ENCODE measurements around the gene ENG. TPM values are rescaled to one million over a fixed set of nuclear protein-coding genes. Genes with fewer than 3 reads are reported as not detected.
A peak's percentile ranks its signal among the peaks of the same experiment; 100 is the strongest.
"Not testable (repeated sequence)": the region's sequence is repeated elsewhere in the genome, so short reads cannot be mapped to it uniquely, and the experiment has no call there.

The ENG gene
- total RNA-seq, 2 experiments from 2014 or later = 17.2 to 17.3 TPM

DNA sequence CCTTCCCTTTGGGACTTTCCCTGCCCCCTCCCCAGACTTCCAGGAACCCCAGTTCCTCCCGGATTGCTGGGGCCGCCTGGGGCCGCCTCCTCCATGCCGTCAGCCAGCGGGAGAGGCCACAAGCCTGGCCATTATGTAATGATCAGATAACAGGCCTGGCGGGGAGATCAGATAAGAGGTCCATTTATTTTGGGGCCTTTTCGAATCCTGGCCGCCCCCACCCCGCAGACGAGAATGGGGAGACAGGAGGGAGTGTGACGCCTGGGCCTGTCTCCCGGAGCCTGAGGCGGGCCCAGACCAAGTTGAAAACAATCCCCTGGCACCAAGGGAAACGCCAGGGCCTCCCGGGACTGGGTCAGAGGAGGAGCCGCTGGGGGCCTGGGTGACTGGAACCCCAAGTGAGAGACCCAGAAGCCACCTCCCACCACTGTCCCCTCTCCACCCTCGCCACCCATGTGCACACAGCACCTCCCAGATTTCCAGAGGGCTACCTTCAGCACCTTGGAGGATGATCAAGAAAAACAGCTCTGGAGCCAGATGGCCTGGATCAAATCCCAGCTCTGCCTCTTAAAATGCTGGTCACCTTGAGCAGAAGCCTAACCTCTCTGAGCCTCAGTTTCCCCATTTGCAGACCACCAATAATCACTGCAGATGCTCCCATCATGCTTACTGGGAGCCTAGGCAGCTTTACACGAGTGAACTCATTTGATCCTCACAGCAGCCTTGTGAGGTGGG is 7.8 kb downstream of the ENG start:
- no peaks in the 10 kb centered on the region for H3K27me3 Mint-ChIP-seq
- no peak overlapping the region for H3K4me3 Mint-ChIP-seq
- H3K4me1 Mint-ChIP-seq = peaks cover 5% of the 10 kb centered on the region
- peaks cover 25% of the 10 kb centered on the region for H3K9me3 Mint-ChIP-seq
- H3K36me3 Mint-ChIP-seq (ENCODE audit: low read depth) = peaks cover 28% of the 10 kb centered on the region
- DNase-seq = no peak
- no peak overlapping the region for H3K27ac Mint-ChIP-seq
- ChIA-PET CTCF (interaction anchor here (0.9 to 1.6 kb wide), 4 partner anchors 8 to 23 kb away, joined by 3 to 5 read pairs (median 3); no protein-coding TSS in a partner anchor), POLR2A (no interaction called here)

DNA sequence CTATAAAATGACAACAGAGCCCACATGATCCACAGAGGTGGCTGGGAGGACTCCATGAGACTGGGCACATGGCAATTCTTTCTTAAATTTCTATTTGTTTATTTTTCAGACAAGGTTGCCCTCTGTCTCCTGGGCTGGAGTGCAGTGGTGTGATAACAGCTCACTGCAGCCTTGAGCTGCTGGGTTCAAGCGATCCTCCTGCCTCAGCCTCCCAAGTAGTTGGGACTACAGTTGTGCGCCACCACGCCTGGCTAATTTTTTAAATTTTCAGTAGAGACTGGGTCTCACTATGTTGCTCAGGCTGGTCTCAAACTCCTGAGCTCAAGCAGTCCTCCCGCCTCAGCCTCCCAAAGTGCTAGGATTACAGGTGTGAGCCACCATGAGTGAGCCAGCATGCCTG is 8.8 kb downstream of the ENG start:
- ChIA-PET CTCF (interaction anchor here (0.6 to 1.6 kb wide), 2 partner anchors 9 to 24 kb away, joined by 3 to 4 read pairs; no protein-coding TSS in a partner anchor), POLR2A (interaction anchor here (0.7 kb wide), 1 partner anchor 17 kb away, joined by 4 read pairs; no protein-coding TSS in a partner anchor)
- peaks cover 24% of the 10 kb centered on the region for H3K9me3 Mint-ChIP-seq
- H3K36me3 Mint-ChIP-seq (ENCODE audit: low read depth) = peaks cover 23% of the 10 kb centered on the region
- not testable (repeated sequence) for H3K27me3 Mint-ChIP-seq, H3K4me1 Mint-ChIP-seq, H3K4me3 Mint-ChIP-seq, H3K27ac Mint-ChIP-seq, DNase-seq

DNA sequence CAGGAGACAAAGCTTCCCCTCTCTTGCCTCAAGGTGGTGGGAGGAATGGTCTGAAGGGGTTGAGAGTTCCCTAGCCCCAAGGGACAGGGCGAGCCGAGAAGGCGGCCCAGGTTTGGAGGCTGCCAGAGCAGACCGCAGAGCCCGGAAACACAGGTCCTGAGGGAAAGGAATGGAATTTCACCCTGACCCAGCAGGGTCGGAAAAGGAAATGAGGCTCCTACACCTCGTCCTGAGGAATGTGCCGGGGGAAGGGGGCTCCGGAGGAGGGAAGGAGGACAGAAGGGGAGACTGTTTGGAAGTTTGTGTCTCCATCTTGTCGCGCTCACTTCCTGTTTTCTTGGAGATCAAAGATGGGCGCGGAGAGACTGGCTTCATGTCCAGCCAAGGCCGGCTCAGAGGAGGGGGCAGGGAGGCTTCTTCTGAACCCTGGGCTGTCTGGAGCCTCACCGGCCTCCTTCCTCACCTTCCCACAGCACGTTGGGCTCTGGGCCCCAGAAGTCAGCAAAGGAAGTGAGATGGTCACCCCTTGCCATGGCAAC is 9.6 kb downstream of the ENG start:
- Mint-ChIP-seq H3K9me3 (peaks cover 20% of the 10 kb centered on the region), H3K4me1 (peaks cover 2% of the 10 kb centered on the region), H3K27ac (no peak overlapping the region), H3K36me3 (ENCODE audit: low read depth) (peaks cover 16% of the 10 kb centered on the region), H3K4me3 (no peak overlapping the region), H3K27me3 (no peaks in the 10 kb centered on the region)
- ChIA-PET POLR2A (interaction anchor here (0.7 kb wide), 1 partner anchor 17 kb away, joined by 4 read pairs; no protein-coding TSS in a partner anchor), CTCF (interaction anchor here (0.6 to 1.5 kb wide), 4 partner anchors 23 to 273 kb away, joined by 3 to 4 read pairs (median 4); no protein-coding TSS in a partner anchor)
- no peak for DNase-seq

DNA sequence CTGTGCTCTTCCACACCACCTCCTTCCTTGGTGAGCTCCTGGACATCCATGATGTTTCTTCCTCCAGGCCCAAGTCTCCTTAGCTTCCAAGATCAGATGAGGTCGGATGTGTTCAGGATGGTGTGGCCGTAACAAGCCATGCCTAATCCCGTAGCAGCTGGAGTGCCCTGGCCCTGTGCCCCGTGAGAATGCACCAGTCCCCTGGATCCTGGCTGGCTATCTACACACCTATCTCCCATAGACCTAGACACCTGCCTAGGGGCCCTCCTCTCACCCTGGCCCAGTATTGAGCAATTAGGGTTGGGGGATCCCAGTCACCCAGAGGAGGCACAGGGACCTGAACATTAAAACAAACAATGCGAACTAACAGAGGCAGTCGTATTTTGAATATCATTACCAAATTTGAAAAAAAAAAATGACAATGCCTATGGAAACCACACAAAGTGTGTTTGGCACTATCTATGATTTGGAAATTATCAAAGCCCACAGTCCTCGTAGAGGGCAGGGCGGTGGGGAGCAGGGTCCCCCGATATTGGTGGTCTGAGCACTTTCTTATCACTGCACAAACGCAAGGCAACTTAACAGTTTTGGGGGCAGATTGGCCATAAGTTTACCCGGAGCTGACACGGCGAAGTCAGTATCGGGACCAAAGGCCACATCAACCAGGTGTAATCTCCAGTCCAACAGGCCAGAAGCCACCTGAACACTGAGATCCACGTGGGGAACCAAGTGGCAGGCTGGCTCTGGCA is 13.2 kb downstream of the ENG start:
- H3K27me3 Mint-ChIP-seq = no peaks in the 10 kb centered on the region
- ChIA-PET CTCF (interaction anchor here (1.8 to 2.4 kb wide), 2 partner anchors 11 to 22 kb away, joined by 3 to 8 read pairs; no protein-coding TSS in a partner anchor), POLR2A (no interaction called here)
- H3K36me3 Mint-ChIP-seq (ENCODE audit: low read depth) = no peaks in the 10 kb centered on the region
- H3K4me1 Mint-ChIP-seq = peaks cover 2% of the 10 kb centered on the region
- DNase-seq = no peak
- H3K9me3 Mint-ChIP-seq = no peaks in the 10 kb centered on the region
- H3K27ac Mint-ChIP-seq = no peak overlapping the region
- no peak overlapping the region for H3K4me3 Mint-ChIP-seq

DNA sequence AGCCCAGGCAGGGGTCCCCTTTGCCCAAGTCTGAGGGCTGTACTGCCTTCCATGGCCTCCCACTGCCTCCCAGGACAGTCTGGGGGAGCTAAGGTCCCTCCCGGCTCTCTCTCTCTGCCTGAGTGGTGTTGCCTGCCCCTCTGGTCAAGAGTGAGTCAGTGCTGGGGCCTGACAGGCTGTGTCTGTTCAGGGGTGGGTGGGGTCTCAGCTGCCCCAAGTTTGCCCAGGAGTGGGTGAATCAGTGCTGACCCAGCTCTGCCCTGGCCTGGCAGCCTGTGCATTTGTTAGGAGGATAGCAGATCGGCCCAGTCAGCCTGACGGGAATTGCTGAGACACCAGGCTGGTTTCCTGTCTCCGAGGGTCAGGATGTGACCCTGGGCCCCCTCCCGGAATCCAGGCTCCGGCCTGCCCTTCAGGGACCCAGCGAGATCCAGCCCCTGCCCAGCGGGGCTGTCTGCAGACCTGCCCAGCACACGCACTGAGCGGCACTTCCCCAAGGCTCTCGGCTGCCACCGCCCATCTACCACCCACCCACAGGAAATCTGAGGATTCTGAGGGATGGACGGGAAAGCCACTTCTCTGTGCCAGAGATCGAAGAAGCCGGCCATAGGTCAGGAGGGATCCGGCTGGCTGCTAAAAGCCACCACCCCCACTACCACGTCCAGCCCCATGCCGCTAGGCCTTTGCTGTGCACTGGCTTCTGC is 15.9 kb downstream of the ENG start:
- Mint-ChIP-seq H3K4me3 (no peak overlapping the region), H3K9me3 (no peaks in the 10 kb centered on the region), H3K36me3 (ENCODE audit: low read depth) (no peaks in the 10 kb centered on the region), H3K27me3 (no peaks in the 10 kb centered on the region), H3K27ac (no peak overlapping the region), H3K4me1 (peaks cover 4% of the 10 kb centered on the region)
- POLR2A ChIA-PET = no interaction called here
- CTCF ChIA-PET = no interaction called here
- DNase-seq = no peak

DNA sequence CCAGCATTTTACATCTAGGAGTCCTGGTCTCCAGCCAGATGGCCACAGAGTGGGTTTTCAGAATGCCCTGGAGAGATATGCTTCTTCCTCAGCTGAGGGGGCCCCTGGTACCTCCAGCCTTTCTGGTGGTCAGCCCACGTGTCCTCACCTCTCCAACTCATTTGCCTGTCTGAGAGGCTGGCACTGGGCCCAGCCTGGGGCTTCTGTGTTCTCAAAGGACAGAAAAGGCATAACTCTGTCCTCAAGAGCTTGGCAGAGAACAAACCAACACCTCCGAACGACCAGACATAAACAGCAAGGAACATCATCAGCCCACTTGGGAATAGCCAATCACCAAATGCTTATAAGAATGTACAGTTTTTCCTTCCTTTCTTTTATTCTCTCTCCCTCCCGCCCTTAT is 17.1 kb downstream of the ENG start:
- Mint-ChIP-seq H3K9me3 (no peaks in the 10 kb centered on the region), H3K27me3 (no peaks in the 10 kb centered on the region), H3K27ac (no peak overlapping the region), H3K4me1 (peaks cover 9% of the 10 kb centered on the region), H3K36me3 (ENCODE audit: low read depth) (no peaks in the 10 kb centered on the region), H3K4me3 (no peak overlapping the region)
- CTCF ChIA-PET = interaction anchor here (1.9 kb wide), 1 partner anchor 33 kb away, joined by 11 read pairs; no protein-coding TSS in a partner anchor
- DNase-seq = no peak
- POLR2A ChIA-PET = no interaction called here

DNA sequence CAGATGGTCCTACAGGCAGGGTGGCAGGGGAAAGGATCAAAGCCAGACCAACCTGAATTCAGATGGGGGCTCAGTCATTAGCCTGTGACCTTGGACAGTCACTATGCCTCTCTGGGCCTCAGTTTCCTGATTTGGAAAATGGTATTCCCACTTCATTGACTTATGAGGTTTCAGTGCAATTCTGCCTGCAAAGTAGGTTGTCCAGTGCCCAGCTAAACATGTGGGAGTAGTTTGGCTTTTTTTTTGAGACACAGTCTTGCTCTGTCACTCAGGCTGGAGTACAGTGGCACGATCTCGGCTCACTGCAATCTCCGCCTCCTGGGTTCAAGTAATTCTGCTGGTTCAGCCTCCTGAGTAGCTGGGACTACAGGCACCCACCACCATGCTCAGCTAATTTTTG is 17.9 kb downstream of the ENG start:
- H3K4me3 Mint-ChIP-seq; H3K27me3 Mint-ChIP-seq; POLR2A ChIA-PET; H3K9me3 Mint-ChIP-seq; DNase-seq; H3K27ac Mint-ChIP-seq; H3K36me3 Mint-ChIP-seq (ENCODE audit: low read depth): not testable (repeated sequence)
- CTCF ChIA-PET = interaction anchor here (1.9 kb wide), 1 partner anchor 33 kb away, joined by 11 read pairs; no protein-coding TSS in a partner anchor
- peaks cover 12% of the 10 kb centered on the region for H3K4me1 Mint-ChIP-seq

DNA sequence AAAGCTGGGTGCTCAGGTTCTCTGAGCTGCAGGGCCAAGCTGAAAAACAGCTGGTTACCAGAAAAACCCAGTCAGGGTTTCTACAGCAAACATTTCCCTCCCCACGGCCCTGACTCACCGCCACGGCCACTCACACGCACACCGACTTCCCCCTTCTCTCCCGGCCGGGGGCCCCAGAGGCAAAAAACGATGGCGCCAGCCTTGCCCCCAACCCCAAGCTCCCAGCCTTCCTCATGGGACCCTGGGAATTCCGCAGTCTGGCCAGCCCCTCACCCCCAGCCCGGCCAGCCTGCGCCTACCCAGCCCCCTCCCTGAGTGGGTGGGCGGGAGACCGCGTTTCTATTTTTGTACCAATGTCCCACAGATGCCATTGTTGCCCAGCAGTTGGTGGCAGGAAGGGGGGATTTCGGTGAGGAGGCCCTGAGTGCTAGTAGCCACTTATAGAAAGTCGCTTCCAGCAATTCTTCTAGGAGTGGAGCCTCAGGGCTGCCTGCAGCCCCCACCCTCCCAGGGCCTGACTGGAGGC is 18.4 kb downstream of the ENG start:
- Mint-ChIP-seq H3K4me1 (peaks cover 12% of the 10 kb centered on the region), H3K36me3 (ENCODE audit: low read depth) (no peaks in the 10 kb centered on the region), H3K27ac (no peak overlapping the region), H3K4me3 (no peak overlapping the region), H3K9me3 (no peaks in the 10 kb centered on the region), H3K27me3 (no peaks in the 10 kb centered on the region)
- ChIA-PET CTCF (interaction anchor here (0.7 to 1.9 kb wide), 3 partner anchors 11 to 34 kb away, joined by 3 to 11 read pairs (median 3); no protein-coding TSS in a partner anchor), POLR2A (no interaction called here)
- no peak for DNase-seq

DNA sequence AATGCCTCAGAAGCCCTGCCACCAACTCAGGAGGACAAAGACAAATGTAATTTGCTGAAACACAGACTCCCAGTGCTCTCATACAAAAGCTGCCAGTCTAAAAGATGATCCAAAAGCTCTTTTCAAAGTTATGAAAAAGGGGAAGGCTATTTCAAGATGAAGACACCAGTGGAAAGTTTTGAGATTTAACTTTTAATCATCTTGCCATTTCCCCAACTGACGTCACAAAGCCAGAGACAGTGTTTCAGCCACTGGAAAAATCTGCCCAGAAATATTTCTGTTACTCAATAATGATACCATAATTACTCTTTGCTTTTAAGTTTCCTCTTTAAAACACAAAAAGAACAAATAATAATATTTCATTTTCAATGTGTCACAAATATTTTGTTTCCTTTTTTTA is 20.9 kb downstream of the ENG start:
- peaks cover 12% of the 10 kb centered on the region for H3K4me1 Mint-ChIP-seq
- H3K27ac Mint-ChIP-seq = no peak overlapping the region
- no peak overlapping the region for H3K4me3 Mint-ChIP-seq
- ChIA-PET POLR2A (no interaction called here), CTCF (interaction anchor here (0.8 to 1.6 kb wide), 2 partner anchors 16 to 37 kb away, joined by 3 read pairs; no protein-coding TSS in a partner anchor)
- DNase-seq = no peak
- no peaks in the 10 kb centered on the region for H3K9me3 Mint-ChIP-seq
- no peaks in the 10 kb centered on the region for H3K36me3 Mint-ChIP-seq (ENCODE audit: low read depth)
- H3K27me3 Mint-ChIP-seq = no peaks in the 10 kb centered on the region

DNA sequence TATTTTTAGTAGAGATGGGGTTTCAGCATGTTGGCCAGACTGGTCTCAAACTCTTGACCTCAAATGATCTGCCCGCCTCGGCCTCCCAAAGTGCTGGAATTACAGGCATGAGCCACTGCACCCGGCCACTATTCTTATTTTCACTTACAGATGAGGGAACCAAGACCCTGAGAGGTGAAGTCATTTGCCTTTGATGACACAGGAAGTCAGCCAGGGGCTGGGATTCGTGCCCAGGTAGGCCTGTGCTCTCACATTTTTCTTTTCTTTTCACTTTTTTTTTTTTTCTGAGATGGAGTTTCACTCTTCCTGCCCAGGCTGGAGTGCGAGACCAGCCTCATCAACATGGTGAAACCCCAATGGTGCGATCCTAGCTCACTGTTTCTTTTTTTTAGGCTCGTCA is 22.2 kb downstream of the ENG start:
- no peak overlapping the region for H3K4me3 Mint-ChIP-seq
- no peaks in the 10 kb centered on the region for H3K9me3 Mint-ChIP-seq
- H3K36me3 Mint-ChIP-seq (ENCODE audit: low read depth) = no peaks in the 10 kb centered on the region
- ChIA-PET CTCF (interaction anchor here (0.9 to 1.8 kb wide), 2 partner anchors 15 to 38 kb away, joined by 5 read pairs; no protein-coding TSS in a partner anchor), POLR2A (no interaction called here)
- H3K27ac Mint-ChIP-seq = peak overlapping the region; percentile 76
- no peaks in the 10 kb centered on the region for H3K27me3 Mint-ChIP-seq
- H3K4me1 Mint-ChIP-seq = peaks cover 10% of the 10 kb centered on the region
- peak; percentile 40 for DNase-seq

DNA sequence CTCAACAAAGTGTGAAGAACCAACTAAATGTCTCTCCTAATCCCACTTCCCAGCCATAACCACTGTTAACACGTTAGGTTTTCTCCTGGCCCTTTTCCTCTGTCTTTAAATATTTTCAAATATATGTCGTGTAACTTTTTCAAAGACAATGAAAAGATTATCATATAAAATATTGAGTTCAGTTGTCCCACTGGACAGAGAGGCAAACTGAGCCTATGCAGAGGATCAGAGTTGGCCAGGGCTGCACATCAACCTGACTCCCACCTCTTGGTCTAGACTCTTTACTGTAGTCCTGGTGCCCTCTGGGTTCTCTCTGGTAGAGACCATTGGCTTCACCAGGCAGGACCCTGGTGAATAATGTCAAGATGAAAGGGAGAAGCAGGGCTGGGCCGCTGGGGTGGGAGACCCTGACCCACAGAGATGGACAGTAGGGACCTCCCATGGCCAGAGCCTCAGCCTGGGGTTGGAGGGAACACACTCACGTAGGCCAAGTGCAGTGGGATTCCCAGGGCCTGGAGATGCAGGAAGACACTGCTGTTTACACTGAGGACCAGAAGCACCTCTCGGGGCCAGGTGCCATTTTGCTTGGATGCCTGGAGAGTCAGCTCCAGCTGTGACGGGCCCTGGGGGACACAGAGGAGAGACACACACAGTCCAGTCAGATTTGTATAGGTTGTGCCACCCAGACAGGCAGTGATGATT is 25.1 kb downstream of the ENG start:
- Mint-ChIP-seq H3K27me3 (no peaks in the 10 kb centered on the region), H3K27ac (no peak overlapping the region), H3K36me3 (ENCODE audit: low read depth) (no peaks in the 10 kb centered on the region), H3K4me1 (peaks cover 8% of the 10 kb centered on the region), H3K9me3 (no peaks in the 10 kb centered on the region), H3K4me3 (no peak overlapping the region)
- no peak for DNase-seq
- POLR2A ChIA-PET = no interaction called here
- CTCF ChIA-PET = interaction anchor here (1.3 kb wide), 1 partner anchor 64 kb away, joined by 3 read pairs; no protein-coding TSS in a partner anchor
